ENCODE data around the gene ZNF526.

- no peak for TF ChIP-seq CTCF (IDR thresholded peaks at IDR 0.05)
- peak in 1 of 2 donors; percentile 83 for TF ChIP-seq POLR2A (IDR thresholded peaks at IDR 0.05)
These were observed at the start of gene ZNF526 for GRCh38 chr19:42219812-42220750.
